Stomach (tissue), 9 donors: ENCODE results near the gene ADARB2. TPM values are rescaled to one million over a fixed set of nuclear protein-coding genes. Genes with fewer than 3 reads are reported as not detected.
"Not testable (repeated sequence)": the region's sequence is repeated elsewhere in the genome, so short reads cannot be mapped to it uniquely, and the experiment has no call there.

Experiments used
- DNase-seq, 2 donors: peaks; one replicate each; pipeline versions ENCODE4 v3.0.0 to v3.0.0-alpha.2; 2013 to 2019
- H3K27ac ChIP-seq, 5 donors: fragments of 200-600 bp in 4 of 5; sonication (generic) in 4 of 5; one replicate each; pipeline ENCODE4 v1.5.1; 2013 to 2019; ENCODE audit warnings: mild to moderate bottlenecking in 1 of 5, moderate library complexity in 1 of 5
- H3K27me3 ChIP-seq, 3 donors: fragments of 200-600 bp; sonication (generic); one replicate each; pipeline ENCODE4 v1.5.1; 2017 to 2019; ENCODE audit warnings: mixed run types in 1 of 3
- H3K36me3 ChIP-seq, 4 donors: fragments of 200-600 bp; sonication (generic); 1 replicate in 3 of 4; 2 replicates in 1 of 4; pipeline ENCODE4 v1.5.1; 2016 to 2019
- H3K4me1 ChIP-seq, 4 donors: fragments of 200-600 bp; sonication (generic); one replicate each; pipeline ENCODE4 v1.5.1; 2016 to 2019
- H3K4me3 ChIP-seq, 4 donors: fragments of 200-600 bp; sonication (generic) in 3 of 4; one replicate each; pipeline ENCODE4 v1.5.1; 2016 to 2019; ENCODE audit warnings: mild to moderate bottlenecking in 1 of 4
- H3K9me3 ChIP-seq, 4 donors: fragments of 200-600 bp; sonication (generic); one replicate each; pipeline ENCODE4 v1.5.1; 2016 to 2019
- EP300 ChIP-seq: sonication (generic); formaldehyde crosslinking; IDR thresholded peaks from one replicate; pipeline ENCODE4 v1.6.1; 2017; ENCODE audit warnings: antibody characterized with exemption
- POLR2A ChIP-seq, 4 donors: fragments of 450-650 bp; IDR thresholded peaks; one replicate each; pipeline ENCODE4 v1.6.1; 2016; ENCODE audit warnings: antibody characterized with exemption in 4 of 4, control low read depth in 2 of 4, mild to moderate bottlenecking in 1 of 4, moderate library complexity in 1 of 4
- POLR2AphosphoS5 ChIP-seq, 3 donors: sonication (generic); formaldehyde crosslinking; IDR thresholded peaks; one replicate each; pipeline ENCODE4 v1.6.1; 2016; ENCODE audit warnings: antibody characterized with exemption in 3 of 3
- whole genome bisulfite sequencing, 5 donors: extraction: QIAGEN DNeasy Blood & Tissue Kit in 3 of 5; methylation state at CpG; one replicate each; pipeline versions ENCODE4 v1.1.5 to v1.1.7; 2013 to 2018; 5-methylcytosine and 5-hydroxymethylcytosine counted together
- intact Hi-C: fragments of 100-400 bp; cut with DNase I; formaldehyde crosslinking; loops from one replicate; pipeline ENCODE4 v1.15.1; 2023; ENCODE audit warnings: low total_unique reads
- polyA plus RNA-seq, 3 donors: library from polyadenylated mRNA; stranded (reverse); fragments of 200-250 nt; gene quantifications; one replicate each; pipeline ENCODE4 v1.2.3, GENCODE V29; 2013
- total RNA-seq, 5 donors: library from RNA; depleted of rRNA; stranded (reverse); fragments of >200 nt; gene quantifications; one replicate each; pipeline versions ENCODE4 v1.1.0 to v1.2.3, GENCODE V29; 2014 to 2016
- TF ChIP-seq, protein P1 (sequence below), 7 experiments: fragments of 450-650 bp in 4 of 7; fragments of 200-600 bp in 3 of 7; sonication (generic) in 3 of 7; IDR thresholded peaks; one replicate each; pipeline ENCODE4 v1.5.1; 2016 to 2019; ENCODE audit warnings: antibody characterized with exemption in 7 of 7, control low read depth in 2 of 7, mild to moderate bottlenecking in 1 of 7
- donor health status: healthy with polysubstance abuse.
- donor health status: Bipolar disorder and iron deficiency.
- donor health status: healthy.

The ADARB2 gene
- total and polyA plus RNA-seq, 8 donors = 0.55 to 4.1 (median 1.4) TPM; not detected in 1

DNA sequence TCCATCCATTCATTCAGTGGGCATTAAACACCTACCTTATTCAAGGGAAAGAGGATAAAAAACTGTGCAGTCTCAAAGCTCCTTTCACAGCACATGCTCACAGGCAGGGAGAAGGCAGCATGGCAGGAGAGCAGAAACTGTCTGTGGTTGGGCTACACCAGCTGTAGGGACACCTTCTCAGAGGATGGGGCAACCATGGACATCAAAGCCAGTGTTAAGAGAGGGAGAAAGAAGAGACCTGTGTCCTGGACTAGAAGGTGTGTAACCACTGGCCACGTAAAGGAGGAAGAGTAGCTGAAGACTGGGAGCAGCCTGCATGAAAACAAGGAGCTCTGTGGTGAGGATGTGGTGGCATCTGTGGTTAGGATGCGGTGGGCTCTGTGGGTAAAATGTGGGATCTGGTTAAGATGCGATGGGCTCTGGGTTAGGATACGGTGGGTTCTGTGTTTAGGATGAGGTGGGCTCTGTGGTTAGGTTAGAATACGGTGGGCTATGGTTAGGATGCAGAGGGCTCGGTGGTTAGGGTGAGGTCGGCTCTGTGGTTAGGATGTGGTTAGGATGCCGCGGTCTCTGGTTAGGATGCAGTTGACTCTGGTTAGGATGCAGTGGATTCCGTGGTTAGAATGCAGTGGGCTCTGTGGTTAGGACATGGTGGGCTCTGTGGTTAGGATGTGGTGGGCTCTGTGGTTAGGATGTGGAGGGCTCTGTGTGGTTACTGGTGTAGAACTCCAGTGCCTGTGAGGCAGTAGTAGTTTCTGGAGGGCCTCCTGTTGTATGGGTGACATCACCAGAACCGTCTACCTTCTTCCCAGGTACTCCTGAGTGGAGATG is 483.6 kb downstream of the ADARB2 start:
- peaks cover 0 to 3% (median 0%) of the 10 kb centered on the region in 4 donors for H3K9me3 ChIP-seq
- peaks cover 0 to 4% (median 0%) of the 10 kb centered on the region in 4 donors for H3K4me1 ChIP-seq
- intact Hi-C loops = no loop called here
- peaks cover 0 to 38% (median 10%) of the 10 kb centered on the region in 3 donors for H3K27me3 ChIP-seq
- H3K4me3 ChIP-seq = no peak overlapping the region
- no peak overlapping the region for H3K27ac ChIP-seq
- H3K36me3 ChIP-seq = no peaks in the 10 kb centered on the region
- WGBS, 5 donors = 67 to 78% (median 74%) methylated on average over 11 of the region's 11 CpGs
- TF ChIP-seq POLR2AphosphoS5 (IDR thresholded peaks at IDR 0.05) (no peak), POLR2A (IDR thresholded peaks at IDR 0.05) (no peak), EP300 (no peak)
- TF ChIP-seq, protein P1, sequence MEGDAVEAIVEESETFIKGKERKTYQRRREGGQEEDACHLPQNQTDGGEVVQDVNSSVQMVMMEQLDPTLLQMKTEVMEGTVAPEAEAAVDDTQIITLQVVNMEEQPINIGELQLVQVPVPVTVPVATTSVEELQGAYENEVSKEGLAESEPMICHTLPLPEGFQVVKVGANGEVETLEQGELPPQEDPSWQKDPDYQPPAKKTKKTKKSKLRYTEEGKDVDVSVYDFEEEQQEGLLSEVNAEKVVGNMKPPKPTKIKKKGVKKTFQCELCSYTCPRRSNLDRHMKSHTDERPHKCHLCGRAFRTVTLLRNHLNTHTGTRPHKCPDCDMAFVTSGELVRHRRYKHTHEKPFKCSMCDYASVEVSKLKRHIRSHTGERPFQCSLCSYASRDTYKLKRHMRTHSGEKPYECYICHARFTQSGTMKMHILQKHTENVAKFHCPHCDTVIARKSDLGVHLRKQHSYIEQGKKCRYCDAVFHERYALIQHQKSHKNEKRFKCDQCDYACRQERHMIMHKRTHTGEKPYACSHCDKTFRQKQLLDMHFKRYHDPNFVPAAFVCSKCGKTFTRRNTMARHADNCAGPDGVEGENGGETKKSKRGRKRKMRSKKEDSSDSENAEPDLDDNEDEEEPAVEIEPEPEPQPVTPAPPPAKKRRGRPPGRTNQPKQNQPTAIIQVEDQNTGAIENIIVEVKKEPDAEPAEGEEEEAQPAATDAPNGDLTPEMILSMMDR (IDR thresholded peaks at IDR 0.05) = no peak
- no peak for DNase-seq

DNA sequence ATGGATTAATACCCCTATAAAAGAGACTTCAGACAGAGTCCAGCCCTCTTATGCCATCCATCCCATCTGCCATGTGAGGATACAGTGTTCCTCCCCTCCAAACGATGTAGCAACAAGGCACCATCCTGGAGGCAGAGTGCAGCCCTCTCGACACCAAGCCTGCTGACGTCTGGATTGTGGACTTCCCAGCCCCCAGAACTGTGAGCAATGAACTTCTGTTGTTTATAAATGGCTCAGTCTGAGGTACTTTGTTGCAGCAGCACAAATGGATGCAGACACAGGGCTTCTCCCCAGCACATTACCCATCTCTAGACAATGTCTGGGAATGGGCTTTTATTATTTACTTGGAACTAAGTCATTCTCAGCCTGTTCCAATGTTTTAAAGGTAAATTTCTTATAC is 485.6 kb downstream of the ADARB2 start:
- Histone ChIP-seq H3K27me3 (peaks cover 0 to 41% (median 16%) of the 10 kb centered on the region in 3 donors), H3K4me3 (no peak overlapping the region), H3K27ac (no peak overlapping the region), H3K9me3 (no peaks in the 10 kb centered on the region), H3K4me1 (peaks cover 0 to 4% (median 0%) of the 10 kb centered on the region in 4 donors), H3K36me3 (no peaks in the 10 kb centered on the region)
- DNase-seq = no peak
- intact Hi-C loops = no loop called here
- 52 to 73% (median 69%) methylated on average over 3 of the region's 3 CpGs for WGBS, 5 donors
- TF ChIP-seq POLR2A (IDR thresholded peaks at IDR 0.05) (no peak), EP300 (no peak), POLR2AphosphoS5 (IDR thresholded peaks at IDR 0.05) (no peak)
- TF ChIP-seq, protein P1 (IDR thresholded peaks at IDR 0.05) = no peak

DNA sequence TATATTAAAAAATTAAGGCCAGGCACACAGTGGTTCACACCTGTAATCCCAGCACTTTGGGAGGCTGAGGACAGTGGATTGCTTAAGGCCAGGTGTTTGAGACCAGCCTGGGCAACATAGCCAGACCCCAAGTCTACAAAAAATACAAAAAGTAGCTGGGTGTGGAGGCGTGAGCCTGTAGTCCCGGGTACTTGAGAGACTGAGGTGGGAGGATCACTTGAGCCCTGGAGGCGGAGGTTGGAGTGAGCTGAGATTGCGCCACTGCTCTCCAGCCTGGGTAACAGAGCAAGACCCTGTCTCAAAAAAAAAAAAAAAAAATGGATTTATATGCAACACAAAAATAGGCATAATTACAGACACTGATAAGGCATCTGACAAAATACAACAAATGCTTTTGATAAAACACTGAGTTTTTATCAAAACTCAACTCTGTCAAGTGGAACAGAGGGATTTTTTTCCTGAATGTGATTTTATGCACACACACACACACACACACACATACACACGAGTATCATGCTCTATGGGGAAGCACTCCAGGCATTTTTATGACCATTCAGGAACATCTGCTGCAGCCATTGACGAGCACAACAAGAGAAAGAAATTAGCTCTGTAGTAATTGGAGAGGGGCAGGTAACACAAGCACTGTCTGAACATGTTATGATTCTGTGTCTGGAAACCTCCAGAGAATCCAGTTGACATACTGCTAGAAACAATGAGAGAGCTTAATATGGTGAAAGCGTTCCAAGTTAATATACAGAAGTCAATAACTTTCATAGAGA is 488.0 kb downstream of the ADARB2 start:
- peaks cover 0 to 4% (median 0%) of the 10 kb centered on the region in 4 donors for H3K9me3 ChIP-seq
- 72 to 80% (median 78%) methylated on average over 7 of the region's 7 CpGs for WGBS, 5 donors
- TF ChIP-seq EP300 (no peak), POLR2A (IDR thresholded peaks at IDR 0.05) (no peak), POLR2AphosphoS5 (IDR thresholded peaks at IDR 0.05) (no peak)
- TF ChIP-seq, protein P1 (IDR thresholded peaks at IDR 0.05) = no peak
- H3K4me1 ChIP-seq = no peaks in the 10 kb centered on the region
- no peak overlapping the region for H3K4me3 ChIP-seq
- no peaks in the 10 kb centered on the region for H3K36me3 ChIP-seq
- no peak overlapping the region for H3K27ac ChIP-seq
- intact Hi-C loops = no loop called here
- DNase-seq = no peak
- peaks cover 0 to 31% (median 6%) of the 10 kb centered on the region in 3 donors for H3K27me3 ChIP-seq

DNA sequence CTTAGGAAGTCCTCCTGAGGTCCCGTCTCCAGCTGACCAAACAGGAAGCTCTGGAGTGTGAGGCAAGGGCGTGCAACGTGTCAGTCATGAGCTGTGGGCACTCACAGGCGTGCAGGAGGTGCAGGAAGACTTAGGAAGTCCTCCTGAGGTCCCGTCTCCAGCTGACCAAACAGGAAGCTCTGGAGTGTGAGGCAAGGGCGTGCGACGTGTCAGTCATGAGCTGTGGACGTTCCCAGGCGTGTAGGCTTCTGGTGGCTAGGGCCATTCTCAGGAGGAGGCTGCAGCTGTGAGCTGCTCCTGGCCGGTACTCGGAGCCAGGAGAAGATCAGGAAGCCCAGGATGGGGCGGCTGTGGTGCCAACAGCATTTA is 489.1 kb downstream of the ADARB2 start:
- 28 to 57% (median 48%) methylated on average over 5 to 13 of the region's 13 CpGs for WGBS, 5 donors
- peaks cover 0 to 28% (median 6%) of the 10 kb centered on the region in 3 donors for H3K27me3 ChIP-seq
- peak in 1 of 2 donors; percentile 38 for DNase-seq
- H3K27ac ChIP-seq, H3K4me1 ChIP-seq, H3K36me3 ChIP-seq, H3K4me3 ChIP-seq, H3K9me3 ChIP-seq, intact Hi-C loops: not testable (repeated sequence)
